ENCODE data around the gene CHCHD3. TPM values are rescaled to one million over a fixed set of nuclear protein-coding genes. Genes with fewer than 3 reads are reported as not detected.

Gene CHCHD3
- total and polyA plus RNA-seq, 2 of the 4 experiments (the other 2 are of a cell fraction): 56.9 to 141 TPM

- Histone ChIP-seq H3K9me3 (ENCODE audit: control insufficient read depth, insufficient read depth, low read length) (peaks cover 4% of the 10 kb centered on the region; the same call in 1 of the 2 replicates), H4K91ac (ENCODE audit: insufficient read depth, low read depth, low read length) (no peak overlapping the region), H3K56ac (ENCODE audit: extremely low read depth, insufficient read depth, low read length) (no peak overlapping the region), H2BK120ac (ENCODE audit: low read depth, low read length) (no peak overlapping the region), H3K4me3 (ENCODE audit: insufficient read depth, low read depth, low read length) (no peak overlapping the region), H3K9ac (ENCODE audit: low read depth, low read length) (no peak overlapping the region), H4K8ac (ENCODE audit: low read depth in 2 of 2, low read length in 2 of 2) (no peak overlapping the region), H2BK20ac (ENCODE audit: low read depth, low read length) (no peak overlapping the region), H3K23ac (ENCODE audit: low read depth, low read length) (no peak overlapping the region), H3K18ac (ENCODE audit: low read depth, low read length) (no peak overlapping the region), H3K4ac (ENCODE audit: low read depth, low read length) (no peak overlapping the region), H3K27ac (ENCODE audit: insufficient read depth, low read length) (no peak overlapping the region), H2AK5ac (ENCODE audit: low read depth, low read length) (no peak overlapping the region), H2AFZ (replicated peaks; ENCODE audit: low read length, poor library complexity) (no peak overlapping the region), H2AK9ac (replicated peaks; ENCODE audit: low read depth, low read length, poor library complexity) (no peak overlapping the region), H4K5ac (ENCODE audit: low read depth, low read length) (no peak overlapping the region), H4K20me1 (ENCODE audit: insufficient read depth, low read length) (no peaks in the 10 kb centered on the region), H3K36me3 (ENCODE audit: control insufficient read depth, insufficient read depth, low read length) (no peaks in the 10 kb centered on the region), H3K4me2 (ENCODE audit: low read depth, low read length) (no peak overlapping the region), H2BK15ac (ENCODE audit: low read depth, low read length) (no peak overlapping the region), H3K79me1 (ENCODE audit: low read depth in 1 of 2, low read length in 2 of 2) (peaks cover 3 to 4% of the 10 kb centered on the region in 2 experiments; a peak in 3 of 4 replicates), H3K4me1 (ENCODE audit: control insufficient read depth, insufficient read depth, low read length) (no peaks in the 10 kb centered on the region), H2BK5ac (ENCODE audit: low read depth, low read length, poor library complexity, severe bottlenecking) (no peak overlapping the region), H3K9me1 (ENCODE audit: insufficient read depth, low read length) (no peaks in the 10 kb centered on the region), H3K14ac (replicated peaks; ENCODE audit: low read depth, low read length) (no peak overlapping the region), H3K27me3 (ENCODE audit: control insufficient read depth, insufficient read depth, low read length) (no peaks in the 10 kb centered on the region)
- no peak for TF ChIP-seq MXI1 (IDR thresholded peaks at IDR 0.05; ENCODE audit: borderline replicate concordance, low read depth, low read length)
- no peak for TF ChIP-seq RCOR1 (IDR thresholded peaks at IDR 0.05; ENCODE audit: insufficient replicate concordance, low read length)
- TF ChIP-seq CTCF (conservative IDR thresholded peaks at IDR 0.05; ENCODE audit: low read depth, low read length): no peak
- TF ChIP-seq MAZ (IDR thresholded peaks at IDR 0.05; ENCODE audit: borderline replicate concordance, low read depth, low read length): no peak
- no peak for TF ChIP-seq RFX5 (IDR thresholded peaks at IDR 0.05; ENCODE audit: low read depth, low read length)
- no peak for TF ChIP-seq FOS (IDR thresholded peaks at IDR 0.05; ENCODE audit: low read depth, low read length)
- no peak for TF ChIP-seq POLR2A (IDR thresholded peaks at IDR 0.05; ENCODE audit: low read depth, low read length)
- TF ChIP-seq NFE2L2 (IDR thresholded peaks at IDR 0.05; ENCODE audit: low read depth, low read length): no peak
- TF ChIP-seq RAD21 (IDR thresholded peaks at IDR 0.05; ENCODE audit: low read length): no peak
- no peak for TF ChIP-seq MAFK (IDR thresholded peaks at IDR 0.05; ENCODE audit: low read depth, low read length)
- no peak for TF ChIP-seq SMC3 (IDR thresholded peaks at IDR 0.05; ENCODE audit: low read depth, low read length)
- no TSS peak for BruUV-seq (replicated peaks)
- intact Hi-C loops (cut with micrococcal nuclease): no loop called here
- dilution Hi-C loops (cut with HindIII; ENCODE audit: low sequenced_read_pairs, unreplicated experiment): no loop called here
- ATAC-seq (ENCODE audit: low read depth): no peak
- in situ Hi-C loops (cut with MboI; ENCODE audit: low sequenced_read_pairs): no loop called here
- ChIA-PET POLR2A (ENCODE audit: unreplicated experiment) (no interaction called here), CTCF (no interaction called here)
- DNase-seq: no peak
- 100% methylated on average over 1 of the region's 4 CpGs; no CpG with 5 or more reads in 1 of the 2 experiments for WGBS, 2 experiments (ENCODE audit: extremely low coverage in 2 of 2, insufficient read length in 1 of 2)
Measured at GRCh38 chr7:132861940-132862554, 219.8 kb downstream of the CHCHD3 start.
